Thyroid gland (tissue), 4 donors: ENCODE measurements around the gene TRIM45. TPM values are rescaled to one million over a fixed set of nuclear protein-coding genes. Genes with fewer than 3 reads are reported as not detected.

Experiments
- DNase-seq, 2 donors: peaks; one replicate each; pipeline ENCODE4 v3.0.0-alpha.2; 2019
- H3K27ac ChIP-seq, 3 donors: fragments of 200-600 bp; sonication (generic); 1 replicate in 2 of 3; 2 replicates in 1 of 3; pipeline ENCODE4 v1.5.1; 2016 to 2019; ENCODE audit warnings: mild to moderate bottlenecking in 1 of 3, moderate library complexity in 1 of 3
- H3K27me3 ChIP-seq: fragments of 200-600 bp; sonication (generic); one replicate; pipeline ENCODE4 v1.5.1; 2019
- H3K36me3 ChIP-seq, 2 donors: fragments of 200-600 bp; sonication (generic); one replicate each; pipeline ENCODE4 v1.5.1; 2016 to 2019
- H3K4me1 ChIP-seq, 2 donors: fragments of 200-600 bp; sonication (generic); one replicate each; pipeline ENCODE4 v1.5.1; 2017 to 2019
- H3K4me3 ChIP-seq, 3 donors: fragments of 200-600 bp; sonication (generic); replicated peaks in 1 of 3; 1 replicate in 2 of 3; 2 replicates in 1 of 3; pipeline ENCODE4 v1.5.1; 2016; ENCODE audit warnings: mild to moderate bottlenecking in 1 of 3
- H3K9me3 ChIP-seq: fragments of 200-600 bp; sonication (generic); one replicate; pipeline ENCODE4 v1.5.1; 2017
- POLR2A ChIP-seq, 2 donors: fragments of 450-650 bp; IDR thresholded peaks; one replicate each; pipeline ENCODE4 v1.6.1; 2017; ENCODE audit warnings: antibody characterized with exemption in 2 of 2, mild to moderate bottlenecking in 2 of 2, moderate library complexity in 1 of 2
- WGBS, 2 donors: methylation state at CpG; one replicate each; pipeline ENCODE4 v1.1.5; 2017; 5-methylcytosine and 5-hydroxymethylcytosine counted together
- intact Hi-C: fragments of 100-400 bp; cut with DNase I; formaldehyde crosslinking; loops from one replicate; pipeline ENCODE4 v1.15.1; 2023
- total RNA-seq, 4 donors: library from RNA; depleted of rRNA; stranded (reverse); fragments of >200 nt; gene quantifications; one replicate each; pipeline ENCODE4 v1.2.3, GENCODE V29; 2016
- TF ChIP-seq, protein P1 (sequence below), 6 experiments: fragments of 200-600 bp in 3 of 6; fragments of 450-650 bp in 3 of 6; sonication (generic) in 3 of 6; IDR thresholded peaks; one replicate each; pipeline ENCODE4 v1.5.1; 2016 to 2019; ENCODE audit warnings: antibody characterized with exemption in 6 of 6, mild to moderate bottlenecking in 2 of 6, inconsistent platforms in 1 of 6, moderate library complexity in 1 of 6

The TRIM45 gene
- total RNA-seq, 4 donors from 2014 or later, result 5.1 to 7.3 (median 6.3) TPM

DNA sequence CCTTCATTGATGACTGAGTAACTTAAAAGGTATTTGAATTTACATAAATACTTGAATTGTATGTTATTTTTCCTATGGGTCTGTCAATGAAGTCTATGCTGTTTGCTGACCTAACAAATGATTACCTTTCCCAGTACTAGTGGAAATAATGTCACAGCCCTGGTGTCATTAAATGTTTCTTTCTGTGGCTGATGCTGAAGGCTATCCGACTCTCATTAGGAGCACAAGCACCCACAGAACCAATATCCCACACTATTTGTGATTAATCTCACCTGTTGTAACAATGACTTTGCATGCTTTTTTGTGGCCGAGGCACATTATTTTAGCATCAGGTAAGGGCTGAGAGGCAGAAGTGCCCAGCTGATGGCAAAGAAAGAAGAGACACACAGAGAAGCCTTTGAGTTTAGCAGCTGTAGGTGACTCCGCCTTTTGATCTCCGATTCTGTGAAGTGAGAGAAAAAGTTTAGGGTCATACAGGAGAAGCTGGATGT, 25.8 kb upstream of the TRIM45 start:
- Histone ChIP-seq H3K4me1 (peaks cover 5 to 12% of the 10 kb centered on the region in 2 donors), H3K36me3 (no peaks in the 10 kb centered on the region), H3K27me3 (no peaks in the 10 kb centered on the region), H3K9me3 (no peaks in the 10 kb centered on the region), H3K27ac (peak overlapping the region; percentile 41 to 64 (median 57)), H3K4me3 (no peak overlapping the region)
- intact Hi-C loops, result loop anchor here (10.0 kb wide), 1 partner anchor 127 kb away; no protein-coding TSS in a partner anchor
- no peak for TF ChIP-seq POLR2A (IDR thresholded peaks at IDR 0.05)
- WGBS, 2 donors, result 40 to 41% methylated on average over 4 of the region's 4 CpGs
- DNase-seq, result peak; percentile 15 to 24

DNA sequence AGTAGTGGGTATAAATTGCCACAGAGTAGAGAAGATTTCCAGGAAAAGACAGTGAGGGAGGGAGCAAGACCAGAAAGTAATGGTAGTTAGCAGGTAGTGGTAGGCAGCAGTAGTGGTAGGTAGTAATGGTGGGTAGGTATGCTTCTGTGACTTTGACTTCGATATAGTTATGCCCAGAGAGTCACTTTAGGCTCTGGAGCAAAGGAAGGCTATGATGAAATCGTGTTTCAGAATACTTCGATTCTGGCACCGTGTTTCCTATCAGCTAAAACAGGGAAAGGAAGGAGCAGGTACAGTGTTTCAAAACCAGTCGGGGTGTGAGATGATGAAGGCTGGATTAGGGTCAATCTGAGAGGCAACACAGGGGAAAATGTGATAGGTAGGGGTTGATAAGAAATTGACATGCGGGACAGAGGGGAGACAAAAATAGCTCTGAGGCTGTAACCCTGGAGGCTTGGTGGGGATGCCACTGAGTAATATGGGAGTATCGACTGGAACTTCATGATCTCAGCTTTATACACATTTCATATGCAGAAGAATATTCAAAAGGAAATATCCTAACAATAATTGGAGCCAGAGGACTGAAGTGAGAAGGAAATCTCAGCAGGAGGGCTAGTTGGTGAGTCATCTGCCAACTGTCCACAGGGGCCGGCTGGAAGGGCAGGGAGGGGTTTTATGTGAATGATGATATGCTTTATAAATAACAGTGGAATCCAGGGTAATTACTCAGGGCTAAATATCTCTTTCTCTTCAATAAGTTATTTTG, 25.2 kb upstream of the TRIM45 start:
- intact Hi-C loops, result loop anchor here (10.0 kb wide), 1 partner anchor 128 kb away; no protein-coding TSS in a partner anchor
- H3K4me3 ChIP-seq, result no peak overlapping the region
- no peaks in the 10 kb centered on the region for H3K27me3 ChIP-seq
- H3K4me1 ChIP-seq, result peaks cover 5 to 12% of the 10 kb centered on the region in 2 donors
- peak; percentile 40 to 42 for DNase-seq
- H3K36me3 ChIP-seq, result no peaks in the 10 kb centered on the region
- TF ChIP-seq POLR2A (IDR thresholded peaks at IDR 0.05), result no peak
- TF ChIP-seq, protein P1, sequence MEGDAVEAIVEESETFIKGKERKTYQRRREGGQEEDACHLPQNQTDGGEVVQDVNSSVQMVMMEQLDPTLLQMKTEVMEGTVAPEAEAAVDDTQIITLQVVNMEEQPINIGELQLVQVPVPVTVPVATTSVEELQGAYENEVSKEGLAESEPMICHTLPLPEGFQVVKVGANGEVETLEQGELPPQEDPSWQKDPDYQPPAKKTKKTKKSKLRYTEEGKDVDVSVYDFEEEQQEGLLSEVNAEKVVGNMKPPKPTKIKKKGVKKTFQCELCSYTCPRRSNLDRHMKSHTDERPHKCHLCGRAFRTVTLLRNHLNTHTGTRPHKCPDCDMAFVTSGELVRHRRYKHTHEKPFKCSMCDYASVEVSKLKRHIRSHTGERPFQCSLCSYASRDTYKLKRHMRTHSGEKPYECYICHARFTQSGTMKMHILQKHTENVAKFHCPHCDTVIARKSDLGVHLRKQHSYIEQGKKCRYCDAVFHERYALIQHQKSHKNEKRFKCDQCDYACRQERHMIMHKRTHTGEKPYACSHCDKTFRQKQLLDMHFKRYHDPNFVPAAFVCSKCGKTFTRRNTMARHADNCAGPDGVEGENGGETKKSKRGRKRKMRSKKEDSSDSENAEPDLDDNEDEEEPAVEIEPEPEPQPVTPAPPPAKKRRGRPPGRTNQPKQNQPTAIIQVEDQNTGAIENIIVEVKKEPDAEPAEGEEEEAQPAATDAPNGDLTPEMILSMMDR (IDR thresholded peaks at IDR 0.05), result no peak
- no peaks in the 10 kb centered on the region for H3K9me3 ChIP-seq
- peak overlapping the region in 1 of 3 donors; percentile 64 for H3K27ac ChIP-seq
- 78 to 85% methylated on average over 8 of the region's 8 CpGs for WGBS, 2 donors

DNA sequence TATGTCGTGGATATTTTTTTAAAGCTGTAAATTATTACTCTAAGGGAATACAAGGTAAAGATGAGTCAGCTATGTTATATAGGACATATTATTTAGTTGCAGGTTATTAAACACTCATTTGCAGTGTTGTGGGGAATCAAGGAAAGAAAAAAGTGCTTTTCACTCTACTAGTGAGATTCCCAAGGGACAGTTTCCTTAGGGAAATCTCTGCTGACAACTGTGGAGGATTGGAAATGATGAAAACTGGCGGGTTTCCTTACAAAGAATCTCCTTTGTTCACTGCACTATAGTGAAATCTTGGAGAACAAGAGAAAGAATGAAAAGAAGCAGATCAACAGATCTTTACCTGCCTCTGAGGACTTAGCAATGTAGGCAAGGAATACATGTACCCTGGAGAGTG, 24.5 kb upstream of the TRIM45 start:
- TF ChIP-seq, protein P1 (IDR thresholded peaks at IDR 0.05), result no peak
- TF ChIP-seq POLR2A (IDR thresholded peaks at IDR 0.05), result no peak
- intact Hi-C loops, result loop anchor here (10.0 kb wide), 1 partner anchor 129 kb away; no protein-coding TSS in a partner anchor
- Histone ChIP-seq H3K9me3 (no peaks in the 10 kb centered on the region), H3K27ac (no peak overlapping the region), H3K4me3 (no peak overlapping the region), H3K4me1 (peaks cover 5 to 12% of the 10 kb centered on the region in 2 donors), H3K36me3 (no peaks in the 10 kb centered on the region), H3K27me3 (no peaks in the 10 kb centered on the region)
- WGBS, 2 donors, result 88 to 90% methylated on average over 2 of the region's 2 CpGs
- DNase-seq, result no peak

DNA sequence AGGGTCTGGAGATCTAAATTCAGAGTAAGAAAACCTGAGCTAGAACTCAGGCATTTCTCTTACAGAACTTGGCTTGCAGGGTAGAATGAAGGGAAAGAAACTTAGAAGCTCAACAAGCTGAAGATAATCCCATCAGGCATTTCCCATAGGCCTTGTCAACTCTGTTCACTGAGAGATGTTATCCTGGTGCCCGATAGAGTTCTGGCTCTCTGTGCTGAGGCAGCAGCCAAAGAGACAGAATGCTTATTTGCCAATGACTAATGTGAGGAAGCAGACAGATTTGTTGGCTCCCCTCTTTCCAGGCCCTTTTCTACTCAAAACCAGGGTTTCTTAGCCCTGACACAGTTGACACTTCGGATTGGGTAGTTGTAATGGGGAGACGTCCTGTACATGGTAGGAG, 22.3 kb upstream of the TRIM45 start:
- H3K9me3 ChIP-seq, result no peaks in the 10 kb centered on the region
- no peak for TF ChIP-seq POLR2A (IDR thresholded peaks at IDR 0.05)
- TF ChIP-seq, protein P1 (IDR thresholded peaks at IDR 0.05), result no peak
- no peaks in the 10 kb centered on the region for H3K27me3 ChIP-seq
- intact Hi-C loops, result loop anchor here (10.0 kb wide), 1 partner anchor 131 kb away; no protein-coding TSS in a partner anchor
- H3K4me3 ChIP-seq, result no peak overlapping the region
- no peak for DNase-seq
- H3K27ac ChIP-seq, result no peak overlapping the region
- WGBS, 2 donors, result 85 to 96% methylated on average over 3 of the region's 3 CpGs
- H3K36me3 ChIP-seq, result no peaks in the 10 kb centered on the region
- peaks cover 5 to 12% of the 10 kb centered on the region in 2 donors for H3K4me1 ChIP-seq

DNA sequence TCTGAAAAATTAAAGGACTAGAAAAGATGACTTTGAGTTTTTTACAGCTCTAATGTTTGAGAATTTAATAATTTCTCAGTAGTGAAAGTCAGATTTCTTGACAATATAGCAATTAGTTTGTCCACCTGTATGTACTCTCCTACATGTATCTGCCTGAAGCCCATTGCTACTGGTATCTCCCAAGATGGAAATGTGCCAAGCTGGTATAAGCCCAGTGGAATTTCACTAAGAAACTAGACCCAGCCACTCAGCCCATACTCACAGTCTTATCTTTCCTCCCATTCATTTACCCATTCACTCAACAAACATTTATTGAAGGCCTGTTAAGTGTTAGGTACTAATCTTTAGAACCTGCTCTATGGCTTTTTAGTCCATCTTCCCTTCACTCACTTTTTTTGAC, 21.6 kb upstream of the TRIM45 start:
- H3K27me3 ChIP-seq, result no peaks in the 10 kb centered on the region
- intact Hi-C loops, result loop anchor here (10.0 kb wide), 1 partner anchor 132 kb away; no protein-coding TSS in a partner anchor

More for the DNA sequence above, 21.6 kb upstream of the TRIM45 start:
- Histone ChIP-seq H3K27ac (no peak overlapping the region), H3K4me3 (no peak overlapping the region), H3K36me3 (no peaks in the 10 kb centered on the region), H3K4me1 (peaks cover 5 to 12% of the 10 kb centered on the region in 2 donors), H3K9me3 (no peaks in the 10 kb centered on the region)
- DNase-seq, result no peak
- TF ChIP-seq POLR2A (IDR thresholded peaks at IDR 0.05), result no peak
- TF ChIP-seq, protein P1 (IDR thresholded peaks at IDR 0.05), result no peak
